K562 (cell line): ENCODE results near the gene SANBR. TPM values are rescaled to one million over a fixed set of nuclear protein-coding genes. Genes with fewer than 3 reads are reported as not detected.
"Not testable (repeated sequence)": the region's sequence is repeated elsewhere in the genome, so short reads cannot be mapped to it uniquely, and the experiment has no call there.

ENCODE experiments used
- ATAC-seq: fragments of 200-7000 bp; cut with Tn5 transposase; 3 replicates; pipeline ENCODE4 v1.9.1; 2020; ENCODE audit warnings: moderate library complexity
- BruUV-seq: library from RNA; stranded (reverse); fragments of 400-500 nt; replicated peaks from 2 replicates; lab custom pipeline; 2021; lab: Mats Ljungman, UMichigan
- CTCF ChIA-PET: fragments of 300-600 bp; formaldehyde crosslinking; extraction: SDS; loops from one replicate; lab custom pipeline; 2021; ENCODE audit warnings: low intra/inter-chr PET ratio; lab: Yijun Ruan, JAX
- POLR2A ChIA-PET: fragments of 300-600, 350-650 bp; sonication (Branson Sonifier 250); formaldehyde crosslinking; extraction: SDS; loops from one replicate; lab custom pipeline; 2021; ENCODE audit warnings: antibody characterized with exemption, inconsistent platforms; lab: Yijun Ruan, JAX
- DNase-seq, 4 experiments: peaks; one replicate each; pipeline versions ENCODE4 v3.0.0 to v3.0.0-alpha.2; 2011 to 2018; ENCODE audit warnings: low spot score in 3 of 4, mixed read lengths in 3 of 4; ENCODE audit errors: extremely low read depth in 1 of 4
- FAIRE-seq: peaks from 2 replicates; lab custom pipeline; 2011; peaks lifted over from hg19 to GRCh38; lab: Jason Lieb, UNC
- H2AFZ ChIP-seq: 2 replicates; pipeline ENCODE4 v1.6.0; 2011; ENCODE audit warnings: low read depth, low read length, control low read depth, inconsistent platforms
- H3K27ac ChIP-seq: fragments of 200-600 bp; 3 replicates; pipeline ENCODE4 v1.8.0; 2011; ENCODE audit warnings: low read depth, mild to moderate bottlenecking, control low read depth, inconsistent platforms, low read length, moderate library complexity, mixed read lengths; ENCODE audit errors: extremely low read depth
- H3K27me3 ChIP-seq, 2 experiments: fragments of 300-600 bp in 1 of 2; 2 replicates in 1 of 2; 3 replicates in 1 of 2; pipeline versions ENCODE4 v1.6.0 to v1.8.0; 2011; ENCODE audit warnings: inconsistent platforms in 2 of 2, low read length in 2 of 2, mild to moderate bottlenecking in 1 of 2, mixed read lengths in 1 of 2, moderate library complexity in 1 of 2; ENCODE audit not compliant: control insufficient read depth in 2 of 2, insufficient read depth in 2 of 2
- H3K36me3 ChIP-seq: fragments of 300-600 bp; 3 replicates; pipeline ENCODE4 v1.8.0; 2011; ENCODE audit warnings: mild to moderate bottlenecking, low read length, inconsistent platforms; ENCODE audit not compliant: control insufficient read depth, insufficient read depth
- H3K4me1 ChIP-seq, 2 experiments: fragments of 200-600 bp in 1 of 2; replicated peaks in 1 of 2; 2 replicates in 1 of 2; 3 replicates in 1 of 2; pipeline versions ENCODE4 v1.5.1 to v1.8.0; 2011; ENCODE audit warnings: inconsistent platforms in 2 of 2, low read length in 2 of 2, mild to moderate bottlenecking in 1 of 2, mixed read lengths in 1 of 2, moderate library complexity in 1 of 2; ENCODE audit not compliant: control insufficient read depth in 2 of 2, insufficient read depth in 2 of 2
- H3K4me2 ChIP-seq: 2 replicates; pipeline ENCODE4 v1.6.1; 2011; ENCODE audit warnings: low read length, control low read depth, inconsistent platforms, mixed read lengths; ENCODE audit not compliant: insufficient read depth
- H3K4me3 ChIP-seq: fragments of 200-600 bp; sonication (generic), shearing (Covaris generic); 2 replicates; pipeline ENCODE4 v1.5.1; 2016; ENCODE audit warnings: control low read depth, inconsistent platforms
- H3K79me2 ChIP-seq: fragments of 200-600 bp; 3 replicates; pipeline ENCODE4 v1.8.0; 2011; ENCODE audit warnings: low read length, inconsistent platforms; ENCODE audit not compliant: control insufficient read depth, insufficient read depth
- H3K9ac ChIP-seq, 2 experiments: 2 replicates each; pipeline versions ENCODE4 v1.6.0 to v1.6.1; 2011; ENCODE audit warnings: low read depth in 2 of 2, low read length in 2 of 2, control low read depth in 1 of 2, inconsistent platforms in 1 of 2, mild to moderate bottlenecking in 1 of 2, mixed read lengths in 1 of 2; ENCODE audit not compliant: insufficient read depth in 1 of 2
- H3K9me1 ChIP-seq: one replicate; pipeline ENCODE4 v1.6.0; 2011; ENCODE audit warnings: inconsistent platforms, mild to moderate bottlenecking, low read length, moderate library complexity; ENCODE audit not compliant: control insufficient read depth, insufficient read depth
- H3K9me3 ChIP-seq: replicated peaks from 2 replicates; pipeline ENCODE4 v1.5.1; 2011; ENCODE audit warnings: low read depth, low read length, inconsistent platforms; ENCODE audit not compliant: control insufficient read depth, insufficient read depth
- H4K20me1 ChIP-seq: replicated peaks from 2 replicates; pipeline ENCODE4 v1.6.1; 2011; ENCODE audit warnings: low read length, inconsistent platforms, mixed read lengths; ENCODE audit not compliant: control insufficient read depth, insufficient read depth
- CTBP1 ChIP-seq: fragments of 450-650 bp; IDR thresholded peaks from 2 replicates; pipeline ENCODE4 v1.6.1; 2016; ENCODE audit warnings: borderline replicate concordance
- GATAD2B ChIP-seq: fragments of 450-650 bp; IDR thresholded peaks from 2 replicates; pipeline ENCODE4 v1.6.1; 2017; ENCODE audit warnings: mild to moderate bottlenecking, borderline replicate concordance
- NBN ChIP-seq: fragments of 450-650 bp; IDR thresholded peaks from 2 replicates; pipeline ENCODE4 v1.6.1; 2016; ENCODE audit warnings: low read depth, mild to moderate bottlenecking
- PTRF ChIP-seq: fragments of 450-650 bp; IDR thresholded peaks from 2 replicates; pipeline ENCODE4 v1.6.1; 2016; ENCODE audit warnings: mild to moderate bottlenecking, missing genetic modification characterization, missing compliant biosample characterization
- RNF2 ChIP-seq: sonication (generic); IDR thresholded peaks from 2 replicates; pipeline ENCODE4 v1.6.1; 2016
- ZNF121 ChIP-seq: sonication (generic); formaldehyde crosslinking; conservative IDR thresholded peaks from 2 replicates; pipeline ENCODE4 v1.8.0; 2022; ENCODE audit warnings: missing genetic modification reagents
- ZNF165 ChIP-seq: fragments of 250-450 bp; sonication (Bioruptor Pico); IDR thresholded peaks from 2 replicates; pipeline ENCODE4 v1.4.0; 2020; ENCODE audit warnings: borderline replicate concordance
- WGBS: fragments of 100-300 bp; shearing (Covaris generic); methylation state at CpG from one replicate; pipeline ENCODE4 v1.1.6; 2016; ENCODE audit warnings: low coverage, mixed read lengths; ENCODE audit not compliant: insufficient coverage; ENCODE audit errors: missing lambda C conversion rate; 5-methylcytosine and 5-hydroxymethylcytosine counted together
- in situ Hi-C: fragments of 300-500 bp; cut with MboI; formaldehyde crosslinking; loops from 4 replicates; pipeline ENCODE4 v1.15.0; 2018; ENCODE audit warnings: inconsistent platforms, mixed read lengths
- intact Hi-C: fragments of 100-400 bp; cut with micrococcal nuclease; formaldehyde crosslinking; loops from 2 replicates; pipeline ENCODE4 v1.14.2; 2022
- polyA plus RNA-seq, 8 experiments: library from polyadenylated mRNA; depleted of rRNA in 4 of 8; stranded (reverse) in 5 of 8; unstranded in 3 of 8; fragments of >200 nt; fragmentation: Nextera tagmentation in 2 of 8; fragmentation: Illumina TruSeq in 1 of 8; extraction: Ambion mirVana in 2 of 8; extraction: Trizol in 1 of 8; gene quantifications; 2 replicates each; pipeline versions ENCODE4 v1.2.1 to v1.2.3, GENCODE V29; 2011 to 2014; ENCODE audit warnings: inconsistent platforms in 1 of 8, missing spikeins in 1 of 8
- total RNA-seq, 7 experiments: library from RNA; depleted of rRNA in 6 of 7; stranded (reverse); fragments of >200 nt in 6 of 7; fragmentation: Illumina TruSeq in 2 of 7; extraction: Trizol in 2 of 7; gene quantifications; 2 replicates each; pipeline versions ENCODE4 v1.2.1 to v1.2.3, GENCODE V29; 2011 to 2021; ENCODE audit warnings: low replicate concordance in 1 of 7
- TF ChIP-seq, protein P1 (sequence below): sonication (generic); formaldehyde crosslinking; IDR thresholded peaks from 2 replicates; pipeline ENCODE4 v1.8.0; 2023; ENCODE audit warnings: mild to moderate bottlenecking, missing genetic modification reagents

SANBR gene
- total and polyA plus RNA-seq, 9 of the 15 experiments (the other 6 are each of a cell fraction or from before 2014, with no cell fraction given): 1.5 to 7.7 (median 6.2) TPM

DNA sequence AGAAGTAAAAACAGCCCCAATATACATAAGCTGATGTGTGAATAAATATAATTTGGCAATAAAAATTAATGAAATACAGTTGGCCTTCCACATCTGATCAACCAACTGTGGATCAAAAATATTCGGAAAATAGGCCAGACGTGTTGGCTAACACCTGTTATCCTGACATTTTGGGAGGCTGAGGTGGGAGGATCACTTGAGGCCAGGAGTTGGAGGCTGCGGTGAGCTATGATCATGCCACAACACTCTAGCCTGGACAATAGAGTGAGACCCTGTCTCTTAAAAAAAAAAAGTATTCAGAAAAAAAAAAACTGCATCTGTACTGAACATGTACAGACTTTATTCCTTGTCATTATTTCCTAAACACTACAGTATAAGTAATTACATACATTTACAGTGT is 36.1 kb upstream of the SANBR start:
- Histone ChIP-seq H3K9me1 (no peaks in the 10 kb centered on the region), H3K4me2 (no peak overlapping the region), H3K4me1 (no peaks in the 10 kb centered on the region), H3K4me3 (no peak overlapping the region), H3K9ac (no peak overlapping the region), H4K20me1 (no peaks in the 10 kb centered on the region), H3K27me3 (no peaks in the 10 kb centered on the region), H3K9me3 (peaks cover 4% of the 10 kb centered on the region; the same call in 1 of the 2 replicates), H2AFZ (no peak overlapping the region), H3K27ac (no peak overlapping the region), H3K79me2 (peaks cover 5% of the 10 kb centered on the region; the same call in 1 of the 3 replicates), H3K36me3 (peaks cover 33% of the 10 kb centered on the region)
- ChIA-PET CTCF (no interaction called here), POLR2A (no interaction called here)
- FAIRE-seq (no peak), DNase-seq (no peak), ATAC-seq (no peak)
- intact Hi-C loops (no loop called here), in situ Hi-C loops (no loop called here)
- 92% methylated on average over 3 of the region's 3 CpGs for WGBS
- TF ChIP-seq GATAD2B (no peak), RNF2 (no peak), ZNF121 (peak; percentile 41; the same call in 1 of the 2 replicates), NBN (no peak), ZNF165 (no peak), PTRF (tag) (no peak), CTBP1 (no peak)
- TF ChIP-seq, protein P1, sequence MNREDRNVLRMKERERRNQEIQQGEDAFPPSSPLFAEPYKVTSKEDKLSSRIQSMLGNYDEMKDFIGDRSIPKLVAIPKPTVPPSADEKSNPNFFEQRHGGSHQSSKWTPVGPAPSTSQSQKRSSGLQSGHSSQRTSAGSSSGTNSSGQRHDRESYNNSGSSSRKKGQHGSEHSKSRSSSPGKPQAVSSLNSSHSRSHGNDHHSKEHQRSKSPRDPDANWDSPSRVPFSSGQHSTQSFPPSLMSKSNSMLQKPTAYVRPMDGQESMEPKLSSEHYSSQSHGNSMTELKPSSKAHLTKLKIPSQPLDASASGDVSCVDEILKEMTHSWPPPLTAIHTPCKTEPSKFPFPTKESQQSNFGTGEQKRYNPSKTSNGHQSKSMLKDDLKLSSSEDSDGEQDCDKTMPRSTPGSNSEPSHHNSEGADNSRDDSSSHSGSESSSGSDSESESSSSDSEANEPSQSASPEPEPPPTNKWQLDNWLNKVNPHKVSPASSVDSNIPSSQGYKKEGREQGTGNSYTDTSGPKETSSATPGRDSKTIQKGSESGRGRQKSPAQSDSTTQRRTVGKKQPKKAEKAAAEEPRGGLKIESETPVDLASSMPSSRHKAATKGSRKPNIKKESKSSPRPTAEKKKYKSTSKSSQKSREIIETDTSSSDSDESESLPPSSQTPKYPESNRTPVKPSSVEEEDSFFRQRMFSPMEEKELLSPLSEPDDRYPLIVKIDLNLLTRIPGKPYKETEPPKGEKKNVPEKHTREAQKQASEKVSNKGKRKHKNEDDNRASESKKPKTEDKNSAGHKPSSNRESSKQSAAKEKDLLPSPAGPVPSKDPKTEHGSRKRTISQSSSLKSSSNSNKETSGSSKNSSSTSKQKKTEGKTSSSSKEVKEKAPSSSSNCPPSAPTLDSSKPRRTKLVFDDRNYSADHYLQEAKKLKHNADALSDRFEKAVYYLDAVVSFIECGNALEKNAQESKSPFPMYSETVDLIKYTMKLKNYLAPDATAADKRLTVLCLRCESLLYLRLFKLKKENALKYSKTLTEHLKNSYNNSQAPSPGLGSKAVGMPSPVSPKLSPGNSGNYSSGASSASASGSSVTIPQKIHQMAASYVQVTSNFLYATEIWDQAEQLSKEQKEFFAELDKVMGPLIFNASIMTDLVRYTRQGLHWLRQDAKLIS: no peak
- no TSS peak for BruUV-seq

DNA sequence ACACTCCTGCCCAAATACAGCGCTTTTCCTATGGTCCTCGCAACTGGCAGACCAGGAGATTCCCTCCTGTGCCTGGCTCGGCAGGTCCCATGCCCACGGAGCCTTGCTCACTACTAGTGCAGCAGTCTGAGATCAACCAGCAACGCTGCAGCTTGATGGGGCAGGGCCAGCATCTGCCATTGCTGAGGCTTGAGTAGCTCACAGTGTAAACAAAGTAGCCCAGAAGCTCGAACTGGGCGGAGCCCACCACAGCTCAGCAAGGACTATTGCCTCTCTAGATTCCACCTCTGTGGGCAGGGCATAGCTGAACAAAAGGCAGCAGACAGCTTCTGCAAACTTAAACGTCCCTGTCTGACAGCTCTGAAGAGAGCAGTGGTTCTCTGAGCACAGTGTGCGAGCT is 31.1 kb upstream of the SANBR start:
- H3K4me2 ChIP-seq, H4K20me1 ChIP-seq, in situ Hi-C loops, ATAC-seq, H3K4me1 ChIP-seq, BruUV-seq, H3K9ac ChIP-seq, DNase-seq, POLR2A ChIA-PET, H3K4me3 ChIP-seq, H3K79me2 ChIP-seq, intact Hi-C loops, FAIRE-seq, H3K9me3 ChIP-seq, H3K9me1 ChIP-seq, H3K27me3 ChIP-seq, H2AFZ ChIP-seq, H3K27ac ChIP-seq, CTCF ChIA-PET: not testable (repeated sequence)
- WGBS: 93% methylated on average over 9 of the region's 9 CpGs
- peaks cover 35% of the 10 kb centered on the region for H3K36me3 ChIP-seq
